ENCODE data around the gene TDRD3. TPM values are rescaled to one million over a fixed set of nuclear protein-coding genes. Genes with fewer than 3 reads are reported as not detected.
A peak's percentile ranks its signal among the peaks of the same experiment; 100 is the strongest.
"Not testable (repeated sequence)": the region's sequence is repeated elsewhere in the genome, so short reads cannot be mapped to it uniquely, and the experiment has no call there.

TDRD3 gene
- total and polyA plus RNA-seq, 7 donors: 14.0 to 39.7 (median 29.1) TPM

DNA sequence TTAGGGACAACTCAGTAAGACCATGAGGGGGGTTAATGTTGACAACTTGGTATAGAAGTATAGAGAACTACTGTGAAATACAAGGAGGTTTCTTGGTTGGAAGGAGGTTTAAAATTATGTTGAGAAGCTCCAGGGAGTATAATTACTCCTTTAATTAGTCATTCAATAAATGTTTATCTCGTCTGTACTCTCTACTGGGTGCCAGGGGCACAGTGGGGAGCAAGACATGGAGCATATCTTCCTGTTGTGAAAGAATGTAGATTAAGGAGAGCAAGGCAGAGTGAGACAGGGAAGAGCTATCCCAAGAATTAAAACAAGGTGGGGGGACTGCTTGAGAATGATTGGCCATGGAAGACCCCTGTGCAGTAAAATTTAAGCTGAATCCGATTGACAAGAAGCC is 33.7 kb upstream of the TDRD3 start:
- Histone ChIP-seq H3K27ac (no peak overlapping the region), H3K4me1 (no peaks in the 10 kb centered on the region), H3K27me3 (ENCODE audit: insufficient read depth in 3 of 3, low read length in 2 of 3) (peaks cover 0 to 3% (median 0%) of the 10 kb centered on the region in 3 donors), H3K4me3 (no peak overlapping the region), H3K36me3 (ENCODE audit: insufficient read depth in 1 of 2, low read depth in 1 of 2) (no peaks in the 10 kb centered on the region), H3K9me3 (no peaks in the 10 kb centered on the region)
- intact Hi-C loops (cut with DNase I): no loop called here
- DNase-seq: no peak
- TF ChIP-seq, protein P1, sequence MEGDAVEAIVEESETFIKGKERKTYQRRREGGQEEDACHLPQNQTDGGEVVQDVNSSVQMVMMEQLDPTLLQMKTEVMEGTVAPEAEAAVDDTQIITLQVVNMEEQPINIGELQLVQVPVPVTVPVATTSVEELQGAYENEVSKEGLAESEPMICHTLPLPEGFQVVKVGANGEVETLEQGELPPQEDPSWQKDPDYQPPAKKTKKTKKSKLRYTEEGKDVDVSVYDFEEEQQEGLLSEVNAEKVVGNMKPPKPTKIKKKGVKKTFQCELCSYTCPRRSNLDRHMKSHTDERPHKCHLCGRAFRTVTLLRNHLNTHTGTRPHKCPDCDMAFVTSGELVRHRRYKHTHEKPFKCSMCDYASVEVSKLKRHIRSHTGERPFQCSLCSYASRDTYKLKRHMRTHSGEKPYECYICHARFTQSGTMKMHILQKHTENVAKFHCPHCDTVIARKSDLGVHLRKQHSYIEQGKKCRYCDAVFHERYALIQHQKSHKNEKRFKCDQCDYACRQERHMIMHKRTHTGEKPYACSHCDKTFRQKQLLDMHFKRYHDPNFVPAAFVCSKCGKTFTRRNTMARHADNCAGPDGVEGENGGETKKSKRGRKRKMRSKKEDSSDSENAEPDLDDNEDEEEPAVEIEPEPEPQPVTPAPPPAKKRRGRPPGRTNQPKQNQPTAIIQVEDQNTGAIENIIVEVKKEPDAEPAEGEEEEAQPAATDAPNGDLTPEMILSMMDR (IDR thresholded peaks at IDR 0.05): no peak
- no peak for ATAC-seq
- 56 to 67% (median 59%) methylated on average over 2 of the region's 2 CpGs for WGBS, 3 donors

DNA sequence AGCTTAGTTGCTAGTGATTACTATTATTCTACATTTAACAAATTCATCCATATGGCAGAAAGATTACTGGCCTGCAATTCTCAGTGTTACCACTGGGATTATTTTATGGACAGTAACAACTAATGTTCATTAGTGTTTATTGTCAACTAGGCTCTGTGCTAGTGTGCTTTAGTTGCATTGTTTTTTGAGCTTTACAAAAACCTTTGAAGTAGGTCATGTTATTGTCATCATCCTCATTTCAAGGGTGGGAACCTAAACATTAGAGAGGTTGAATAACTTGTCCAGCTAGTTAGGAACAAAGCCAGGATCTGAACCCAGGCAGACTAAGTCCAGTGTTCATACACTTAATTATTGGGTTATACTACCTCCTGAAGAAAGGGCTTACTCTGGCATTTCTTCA is 27.8 kb upstream of the TDRD3 start:
- intact Hi-C loops (cut with DNase I): no loop called here
- TF ChIP-seq, protein P1 (IDR thresholded peaks at IDR 0.05): peak; percentile 32
- no peak overlapping the region for H3K27ac ChIP-seq
- no peak overlapping the region for H3K4me3 ChIP-seq
- no peak for ATAC-seq
- no peaks in the 10 kb centered on the region for H3K9me3 ChIP-seq
- H3K36me3 ChIP-seq (ENCODE audit: insufficient read depth in 1 of 2, low read depth in 1 of 2): no peaks in the 10 kb centered on the region
- no peaks in the 10 kb centered on the region for H3K4me1 ChIP-seq
- peaks cover 0 to 2% (median 0%) of the 10 kb centered on the region in 3 donors for H3K27me3 ChIP-seq (ENCODE audit: insufficient read depth in 3 of 3, low read length in 2 of 3)
- no peak for DNase-seq

DNA sequence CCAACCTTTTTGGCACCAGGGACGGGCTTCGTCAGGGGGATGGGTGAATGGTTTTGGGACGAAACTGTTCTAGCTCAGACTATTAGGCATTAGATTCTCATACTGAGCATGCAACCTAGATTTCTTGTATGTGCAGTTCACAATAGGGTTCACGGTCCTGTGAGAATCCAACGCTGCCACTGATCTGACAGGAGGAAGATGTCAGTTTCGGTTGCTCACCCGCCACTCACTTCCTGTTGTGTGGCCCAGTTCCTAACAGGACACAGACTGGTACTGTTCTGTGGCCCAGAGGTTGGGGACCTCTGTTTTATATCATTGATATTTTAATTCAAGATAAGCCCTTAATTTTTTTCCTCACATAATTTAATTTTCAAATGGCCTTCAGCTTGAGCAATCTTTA is 26.7 kb upstream of the TDRD3 start:
- Histone ChIP-seq H3K4me3 (no peak overlapping the region), H3K4me1 (no peaks in the 10 kb centered on the region), H3K27ac (no peak overlapping the region), H3K27me3 (ENCODE audit: insufficient read depth in 3 of 3, low read length in 2 of 3) (peaks cover 0 to 2% (median 0%) of the 10 kb centered on the region in 3 donors), H3K9me3 (no peaks in the 10 kb centered on the region), H3K36me3 (ENCODE audit: insufficient read depth in 1 of 2, low read depth in 1 of 2) (no peaks in the 10 kb centered on the region)
- 88 to 91% (median 89%) methylated on average over 7 of the region's 7 CpGs for WGBS, 3 donors
- DNase-seq (no peak), ATAC-seq (no peak)
- TF ChIP-seq, protein P1 (IDR thresholded peaks at IDR 0.05): no peak
- intact Hi-C loops (cut with DNase I): no loop called here

DNA sequence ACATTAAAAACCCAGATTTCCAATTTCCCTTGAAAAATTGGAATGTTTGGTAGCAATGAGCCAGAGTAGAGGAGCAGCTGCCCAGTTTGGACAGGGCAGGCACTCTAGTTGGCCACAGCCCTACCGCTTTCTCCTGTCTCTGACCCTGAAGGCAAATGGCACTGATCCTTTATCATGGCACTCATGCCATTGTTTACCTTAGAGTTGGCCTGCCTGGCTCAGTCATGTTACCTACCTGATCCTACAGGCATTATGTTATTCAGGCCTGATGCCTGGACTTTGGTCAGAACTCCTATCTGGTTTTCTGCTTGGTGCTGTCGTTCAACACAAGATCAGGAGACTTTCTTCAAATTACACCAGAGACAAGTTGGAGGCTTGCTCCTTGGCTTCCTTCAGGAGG is 24.9 kb upstream of the TDRD3 start:
- no peaks in the 10 kb centered on the region for H3K9me3 ChIP-seq
- H3K36me3 ChIP-seq (ENCODE audit: insufficient read depth in 1 of 2, low read depth in 1 of 2): no peaks in the 10 kb centered on the region
- ATAC-seq (no peak), DNase-seq (no peak)
- intact Hi-C loops (cut with DNase I): no loop called here
- TF ChIP-seq, protein P1 (IDR thresholded peaks at IDR 0.05): no peak
- H3K27me3 ChIP-seq (ENCODE audit: insufficient read depth in 3 of 3, low read length in 2 of 3): peaks cover 0 to 2% (median 0%) of the 10 kb centered on the region in 3 donors
- no peak overlapping the region for H3K4me3 ChIP-seq
- H3K4me1 ChIP-seq: no peaks in the 10 kb centered on the region
- H3K27ac ChIP-seq: no peak overlapping the region
- 85 to 87% (median 86%) methylated on average over 2 of the region's 2 CpGs for WGBS, 3 donors

DNA sequence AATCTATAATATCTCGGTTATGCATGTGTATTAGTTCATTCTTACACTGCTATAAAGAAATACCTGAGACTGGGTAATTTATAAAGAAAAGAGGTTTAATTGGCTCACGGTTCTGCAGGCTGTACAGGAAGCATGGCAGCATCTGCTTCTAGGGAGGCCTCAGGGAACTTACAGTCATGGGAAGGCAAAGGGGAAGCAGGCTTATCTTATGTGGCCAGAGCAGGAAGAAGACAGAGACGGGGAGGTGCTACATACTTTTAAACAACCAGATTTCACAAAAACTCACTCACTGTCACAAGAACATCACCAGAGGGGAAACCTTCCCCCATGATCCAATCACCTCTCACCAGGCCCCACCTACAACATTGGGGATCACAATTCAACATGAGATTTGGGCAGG is 17.7 kb upstream of the TDRD3 start:
- H3K4me1 ChIP-seq; DNase-seq; H3K9me3 ChIP-seq; H3K36me3 ChIP-seq (ENCODE audit: insufficient read depth in 1 of 2, low read depth in 1 of 2); H3K4me3 ChIP-seq; H3K27ac ChIP-seq; ATAC-seq; H3K27me3 ChIP-seq (ENCODE audit: insufficient read depth in 3 of 3, low read length in 2 of 3); intact Hi-C loops (cut with DNase I): not testable (repeated sequence)
- WGBS, 3 donors: 79 to 92% (median 86%) methylated on average over 3 of the region's 3 CpGs

Measured in psoas muscle (tissue), 8 donors.